GM12891 (cell line): ENCODE results near the gene CIAO3.

Experiments used
- POLR2A ChIP-seq: IDR thresholded peaks from 2 replicates; pipeline ENCODE4 v1.6.1; 2011; ENCODE audit warnings: low read depth, low read length, control low read depth
- POLR2AphosphoS5 ChIP-seq: IDR thresholded peaks from 2 replicates; pipeline ENCODE4 v1.6.1; 2011; ENCODE audit warnings: low read depth, low read length, control low read depth
- POU2F2 ChIP-seq: IDR thresholded peaks from 2 replicates; pipeline ENCODE4 v1.6.1; 2011; ENCODE audit warnings: low read depth, mild to moderate bottlenecking, control low read depth, low read length, moderate library complexity

- TF ChIP-seq POU2F2 (no peak), POLR2A (no peak), POLR2AphosphoS5 (no peak)
These were observed 27.6 kb upstream of the CIAO3 start for GRCh38 chr16:768428-768827.
